GM18498 (cell line): ENCODE results near the gene NSFL1C.

ENCODE experiments used
- ATAC-seq: cut with Tn5 transposase; IDR thresholded peaks from one replicate; pipeline ENCODE4 v1.9.1; 2021; ENCODE audit warnings: mild to moderate bottlenecking, moderate library complexity; ENCODE audit not compliant: unreplicated experiment

The NSFL1C gene

GRCh38 chr20:1394686-1395085 lies 72.0 kb downstream of the NSFL1C start:
- ATAC-seq: no peak

DNA sequence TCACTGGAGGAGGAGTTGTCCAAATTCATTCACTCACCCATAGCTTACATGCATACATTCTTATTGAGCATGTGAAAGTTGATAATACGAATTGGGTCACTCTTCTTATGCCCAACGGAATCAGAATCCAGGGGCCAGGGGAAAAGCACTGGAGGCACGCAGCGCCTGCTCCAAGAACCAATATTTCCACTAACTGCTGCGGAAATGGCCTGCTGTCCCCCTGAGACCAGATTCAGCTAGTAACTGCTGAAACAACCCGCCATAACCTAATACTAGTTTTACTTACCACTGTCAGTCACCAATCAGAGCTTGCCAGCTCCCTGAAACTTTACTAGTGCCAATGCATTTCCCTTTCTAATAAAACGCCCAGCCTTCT lies 73.2 kb downstream of the NSFL1C start:
- no peak for ATAC-seq

DNA sequence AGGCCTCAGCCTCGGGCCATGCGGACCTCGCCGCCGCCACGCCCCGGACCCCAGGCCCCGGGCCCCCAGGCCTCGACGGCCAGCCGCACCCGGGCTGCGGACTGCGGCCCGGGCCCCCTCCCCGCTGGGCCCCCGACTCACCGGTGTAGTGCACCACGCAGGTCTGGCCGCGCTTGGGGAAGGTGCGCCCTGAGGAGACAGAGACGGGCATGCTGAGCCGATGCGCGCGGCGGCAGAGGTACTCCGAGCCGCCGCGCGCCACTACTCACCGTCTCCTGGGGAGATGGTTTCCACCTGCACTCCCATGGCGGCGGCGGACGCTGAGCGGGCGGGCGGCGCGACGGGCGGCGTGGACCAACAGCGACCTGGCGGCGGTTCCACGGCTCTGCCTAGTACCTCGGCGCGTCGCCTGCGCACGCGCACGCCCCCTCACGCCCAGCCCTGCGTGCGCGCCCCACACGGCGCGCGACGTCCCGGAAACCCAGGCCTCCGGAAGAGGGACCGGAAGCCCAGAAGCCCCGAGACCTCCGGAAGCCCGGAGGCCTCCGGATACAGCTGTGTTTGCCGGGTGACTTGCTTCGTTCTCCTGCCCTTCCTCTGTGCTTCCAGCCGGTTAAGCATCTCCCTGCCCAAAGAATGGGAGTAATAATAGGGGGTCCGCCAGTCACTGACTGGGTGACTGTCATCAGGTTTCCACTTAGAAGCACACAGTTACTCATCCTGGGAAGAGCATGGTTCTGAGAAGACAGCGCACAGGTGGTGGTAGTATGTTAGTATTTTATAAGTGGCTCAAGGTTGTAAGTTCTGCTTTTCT lies 73.7 kb downstream of the NSFL1C start, which contains the start of gene FKBP1A:
Gene FKBP1A, minus strand, starts transcription at position 362 of the 814 bp plus-strand sequence. Its CDS starts 56 bp downstream, at position 306.
- ATAC-seq: peak; percentile 91

DNA sequence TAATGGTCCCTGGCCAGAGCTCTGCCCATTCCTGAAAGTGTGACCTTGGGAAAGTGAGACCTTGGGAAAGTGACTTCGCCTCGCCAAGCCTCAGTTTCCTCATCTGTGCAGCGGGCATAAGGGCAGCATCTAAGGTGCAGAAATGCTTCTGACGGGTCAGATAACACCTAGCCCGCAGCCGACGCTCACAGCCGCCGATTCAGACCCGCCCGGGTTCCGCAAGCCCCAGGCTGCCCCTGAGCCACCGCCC lies 74.3 kb downstream of the NSFL1C start:
- no peak for ATAC-seq
